NK-92 (cell line): ENCODE measurements around the gene NRN1L.

ENCODE experiments used
- DNase-seq: peaks from one replicate; lab custom pipeline; 2025; ENCODE audit not compliant: unreplicated experiment; lab: John Stamatoyannopoulos, UW

NRN1L gene

GRCh38 chr16:67915831-67916723 is 31.4 kb downstream of the NRN1L start:
- DNase-seq: no peak

GRCh38 chr16:67917140-67917851 is 32.6 kb downstream of the NRN1L start:
- no peak for DNase-seq

GRCh38 chr16:67917852-67918236 is 33.2 kb downstream of the NRN1L start:
- DNase-seq: no peak

GRCh38 chr16:67919622-67920221 is 35.0 kb downstream of the NRN1L start:
- no peak for DNase-seq

GRCh38 chr16:67922221-67922620 is 37.5 kb downstream of the NRN1L start:
- no peak for DNase-seq

- no peak for DNase-seq
Observed at GRCh38 chr16:67922740-67923139, 38.1 kb downstream of the NRN1L start.

GRCh38 chr16:67923414-67924116 is 38.9 kb downstream of the NRN1L start:
- no peak for DNase-seq

GRCh38 chr16:67924140-67924906 is 39.6 kb downstream of the NRN1L start:
- no peak for DNase-seq

- DNase-seq: no peak
Observed at GRCh38 chr16:67926181-67926750, 41.6 kb downstream of the NRN1L start.

- no peak for DNase-seq
Observed at GRCh38 chr16:67927131-67927941, 42.7 kb downstream of the NRN1L start.

- DNase-seq: no peak
Observed at GRCh38 chr16:67928147-67928546, 43.5 kb downstream of the NRN1L start.

GRCh38 chr16:67928561-67929364 is 44.1 kb downstream of the NRN1L start:
- no peak for DNase-seq

GRCh38 chr16:67930191-67930590 is 45.5 kb downstream of the NRN1L start:
- DNase-seq: no peak

GRCh38 chr16:67930678-67931211 is 46.1 kb downstream of the NRN1L start:
- DNase-seq: no peak

GRCh38 chr16:67931712-67932461 is 47.2 kb downstream of the NRN1L start, which contains the start of gene CTRL:
CTRL (minus strand) TSS chr16:67931862; CDS start chr16:67931852, 10 bp downstream.
- no peak for DNase-seq

GRCh38 chr16:67932462-67932840 is 47.8 kb downstream of the NRN1L start:
- DNase-seq: no peak

- DNase-seq: no peak
Observed at GRCh38 chr16:67933805-67934204, 49.1 kb downstream of the NRN1L start.
